Uterus (tissue), 2 donors: ENCODE data around the gene TMEM255B.

ENCODE experiments used
- CTCF ChIP-seq, 4 experiments: fragments of 200-600 bp in 2 of 4; fragments of 450-650 bp in 2 of 4; sonication (generic) in 2 of 4; IDR thresholded peaks; one replicate each; pipeline ENCODE4 v1.5.1; 2016 to 2019; ENCODE audit warnings: antibody characterized with exemption in 4 of 4, mild to moderate bottlenecking in 2 of 4, moderate library complexity in 1 of 4
- POLR2A ChIP-seq, 2 donors: fragments of 450-650 bp; IDR thresholded peaks; one replicate each; pipeline ENCODE4 v1.6.1; 2016; ENCODE audit warnings: antibody characterized with exemption in 2 of 2, mild to moderate bottlenecking in 1 of 2, moderate library complexity in 1 of 2

DNA sequence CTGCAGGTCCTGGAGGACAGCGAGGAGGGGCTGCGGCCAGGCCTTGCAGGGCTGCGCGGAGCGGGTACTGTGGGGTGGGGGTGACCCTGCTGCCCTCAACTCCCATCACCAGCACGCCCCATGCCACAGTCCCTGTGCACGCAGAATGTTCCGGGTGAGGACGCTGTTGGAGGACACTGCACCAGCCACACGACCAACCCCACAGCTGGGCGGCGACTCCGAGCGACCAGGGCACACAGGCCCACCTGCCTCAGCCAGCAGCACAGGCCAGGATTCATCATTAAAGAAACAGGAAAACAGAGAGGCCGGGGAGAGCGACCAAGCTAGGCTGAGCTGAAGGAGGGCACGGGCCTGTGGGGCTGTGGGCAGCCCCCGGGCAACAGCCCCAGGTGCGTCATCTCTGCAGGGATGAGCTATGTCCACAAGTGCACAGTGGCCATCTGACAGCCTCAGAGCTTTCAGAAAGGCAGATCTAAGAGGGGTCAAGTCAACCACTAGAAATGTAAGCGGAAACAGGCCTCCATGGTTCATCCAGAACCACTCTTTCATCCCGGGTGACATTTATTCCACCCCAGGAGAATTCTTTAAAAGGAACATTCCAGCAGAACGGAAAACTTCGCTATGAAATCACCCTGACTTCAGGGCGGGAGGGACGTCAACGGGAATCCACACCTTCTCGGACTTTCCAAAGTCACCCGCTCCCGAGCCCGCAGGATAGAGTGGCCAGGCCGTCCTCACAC lies 103.3 kb downstream of the TMEM255B start:
- no peak for TF ChIP-seq POLR2A (IDR thresholded peaks at IDR 0.05)
- no peak for TF ChIP-seq CTCF (IDR thresholded peaks at IDR 0.05)
